Inflammatory macrophage treated with lipopolysaccharide for 4 hours (primary cell): Measurements from ENCODE around the gene PANX2.
A peak's percentile ranks its signal among the peaks of the same experiment; 100 is the strongest.

Experiments
- DNase-seq: peaks from one replicate; pipeline ENCODE4 v3.0.0-alpha.2; 2020

Gene PANX2

DNA sequence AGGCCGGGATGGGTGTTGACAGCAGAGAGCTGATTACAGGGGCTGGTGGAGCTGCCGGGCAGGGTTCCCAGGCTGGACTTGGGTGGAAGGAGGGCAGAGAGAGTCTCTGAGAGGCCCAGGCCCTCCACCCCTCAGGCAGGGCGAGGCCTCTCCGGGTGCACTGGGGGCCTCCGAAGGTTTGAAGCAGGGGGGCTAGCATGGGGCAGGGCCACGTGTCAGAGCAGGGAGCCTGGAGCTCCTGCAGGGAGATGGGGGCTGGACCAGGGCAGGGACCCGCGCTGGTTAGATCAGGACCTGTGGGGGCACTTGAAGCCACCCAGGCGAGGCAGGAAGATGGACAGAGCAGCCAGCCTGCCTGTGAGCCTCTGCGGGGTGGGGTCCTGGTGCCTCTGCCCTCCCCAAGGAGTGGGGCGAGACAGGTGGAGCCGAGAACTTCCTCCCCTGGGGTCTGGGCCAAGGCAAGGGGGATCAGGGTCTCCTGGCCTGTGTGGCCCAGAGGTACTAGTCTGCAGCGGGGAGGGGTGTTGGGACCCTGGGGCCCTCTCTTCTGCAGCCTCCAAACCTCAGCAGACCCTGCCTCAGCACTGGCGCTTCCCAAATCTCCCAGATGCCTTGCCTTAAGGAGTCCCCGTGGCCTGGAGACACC, 911 bp downstream of the PANX2 start:
- DNase-seq, result no peak

GRCh38 chr22:50171965-50172421, 1.5 kb downstream of the PANX2 start:
- no peak for DNase-seq

DNA sequence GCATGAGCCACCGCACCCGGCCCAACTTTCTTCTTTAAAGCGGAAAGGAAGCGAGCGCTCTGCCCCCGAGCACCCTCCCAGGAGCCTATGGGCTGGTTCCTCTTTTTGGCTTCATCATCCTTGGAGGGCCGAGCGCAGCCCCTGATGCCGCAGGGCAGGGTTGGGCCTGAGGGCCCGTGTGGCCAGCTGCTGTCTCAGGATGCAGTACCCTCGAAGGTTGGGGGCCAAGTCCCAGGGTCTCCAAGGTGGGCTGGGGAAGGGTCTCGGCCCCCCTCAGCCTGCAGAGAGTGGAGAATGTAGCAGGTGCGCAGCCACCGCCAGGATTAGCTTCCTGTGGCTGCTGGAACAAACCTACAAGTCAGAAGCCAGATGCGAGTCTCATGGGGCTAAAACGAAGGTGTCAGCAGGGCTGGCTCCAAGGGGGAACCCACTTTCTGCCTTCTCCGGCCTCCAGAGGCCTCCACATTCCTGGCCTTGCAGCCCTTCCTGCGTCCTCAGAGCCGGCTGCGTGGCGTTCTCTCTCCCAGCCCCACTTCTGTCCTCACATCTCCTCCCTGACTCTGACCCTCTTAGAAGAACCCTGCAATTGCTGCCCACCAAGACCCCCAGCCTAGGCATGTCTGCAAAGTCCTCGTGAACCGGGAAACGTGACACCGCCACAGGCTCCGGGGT, 2.9 kb downstream of the PANX2 start:
- peak; percentile 72 for DNase-seq

DNA sequence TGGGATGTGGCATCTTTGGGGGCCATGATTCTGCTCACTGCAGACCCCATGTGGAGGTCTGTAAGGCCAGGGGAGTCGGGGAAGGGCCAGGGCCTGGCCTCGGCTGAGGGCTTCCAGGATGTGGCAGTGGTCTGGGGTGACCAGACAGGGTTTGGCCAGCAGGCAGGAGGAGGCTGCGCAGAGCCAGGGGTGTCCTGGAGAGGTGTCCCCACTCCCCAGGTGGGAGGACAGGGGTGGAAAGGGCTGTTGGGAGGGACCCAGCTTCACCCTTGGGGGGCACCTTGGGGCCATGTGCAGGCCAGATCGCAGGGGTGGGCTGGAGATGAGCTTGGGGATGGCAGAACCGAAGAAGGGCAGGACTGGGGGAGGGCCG, 3.4 kb downstream of the PANX2 start:
- no peak for DNase-seq

DNA sequence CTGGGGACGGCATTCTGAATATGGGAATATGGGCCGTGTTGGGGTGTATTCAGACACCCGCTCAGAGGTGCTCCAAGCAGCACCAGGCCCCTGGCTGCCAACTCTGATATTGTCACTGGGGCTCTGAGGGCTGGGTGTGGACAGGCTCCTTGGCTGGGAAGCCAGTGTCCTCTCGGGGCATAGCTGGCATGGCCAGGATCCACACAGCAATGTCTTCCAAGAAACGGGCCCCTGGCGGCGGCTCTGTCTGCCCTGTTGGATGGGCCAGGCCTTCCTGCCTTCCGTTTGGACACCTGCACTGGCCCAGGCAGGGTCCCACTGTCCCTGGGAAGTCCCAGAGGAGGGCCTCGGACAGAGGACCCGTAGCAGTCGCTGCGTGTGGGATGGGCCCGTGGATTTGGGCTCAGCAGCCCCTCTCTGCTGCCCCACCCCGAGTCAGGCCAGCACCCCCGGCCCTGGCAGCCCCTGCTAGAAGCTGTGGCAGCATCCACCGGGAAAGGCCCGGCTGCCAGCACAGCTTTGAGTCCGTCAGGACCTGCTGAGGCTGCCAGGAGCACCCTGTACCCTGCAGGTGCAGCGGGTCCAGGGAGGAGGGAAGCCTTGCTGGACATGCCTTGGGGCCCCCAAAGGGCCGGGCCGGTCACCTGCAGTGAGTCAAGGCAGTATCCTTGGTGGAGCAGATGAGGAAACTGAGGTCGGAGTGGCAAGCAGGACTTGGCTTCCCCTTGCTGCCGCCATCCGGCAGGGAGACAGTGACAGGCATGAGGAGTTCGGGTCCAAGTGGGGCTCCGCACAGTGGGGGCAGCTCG, 4.1 kb downstream of the PANX2 start:
- no peak for DNase-seq

- DNase-seq, result no peak
Measured at GRCh38 chr22:50175191-50175461, 4.6 kb downstream of the PANX2 start.

GRCh38 chr22:50175921-50176849, 5.7 kb downstream of the PANX2 start:
- DNase-seq, result no peak

DNA sequence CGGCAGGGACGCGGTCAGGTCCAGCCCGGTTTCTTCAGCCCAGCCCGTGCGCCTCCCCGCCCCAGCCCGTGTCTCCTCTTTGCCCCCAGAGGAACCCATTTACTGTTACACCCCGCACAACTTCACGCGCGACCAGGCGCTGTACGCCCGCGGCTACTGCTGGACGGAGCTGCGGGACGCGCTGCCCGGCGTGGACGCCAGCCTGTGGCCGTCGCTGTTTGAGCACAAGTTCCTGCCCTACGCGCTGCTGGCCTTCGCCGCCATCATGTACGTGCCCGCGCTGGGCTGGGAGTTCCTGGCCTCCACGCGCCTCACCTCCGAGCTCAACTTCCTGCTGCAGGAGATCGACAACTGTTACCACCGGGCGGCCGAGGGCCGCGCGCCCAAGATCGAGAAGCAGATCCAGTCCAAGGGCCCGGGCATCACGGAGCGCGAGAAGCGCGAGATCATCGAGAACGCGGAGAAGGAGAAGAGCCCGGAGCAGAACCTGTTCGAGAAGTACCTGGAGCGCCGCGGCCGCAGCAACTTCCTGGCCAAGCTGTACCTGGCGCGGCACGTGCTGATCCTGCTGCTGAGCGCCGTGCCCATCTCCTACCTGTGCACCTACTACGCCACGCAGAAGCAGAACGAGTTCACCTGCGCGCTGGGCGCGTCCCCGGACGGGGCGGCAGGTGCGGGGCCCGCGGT, 6.5 kb downstream of the PANX2 start:
- DNase-seq, result no peak

GRCh38 chr22:50177537-50178470, 7.3 kb downstream of the PANX2 start:
- no peak for DNase-seq

DNA sequence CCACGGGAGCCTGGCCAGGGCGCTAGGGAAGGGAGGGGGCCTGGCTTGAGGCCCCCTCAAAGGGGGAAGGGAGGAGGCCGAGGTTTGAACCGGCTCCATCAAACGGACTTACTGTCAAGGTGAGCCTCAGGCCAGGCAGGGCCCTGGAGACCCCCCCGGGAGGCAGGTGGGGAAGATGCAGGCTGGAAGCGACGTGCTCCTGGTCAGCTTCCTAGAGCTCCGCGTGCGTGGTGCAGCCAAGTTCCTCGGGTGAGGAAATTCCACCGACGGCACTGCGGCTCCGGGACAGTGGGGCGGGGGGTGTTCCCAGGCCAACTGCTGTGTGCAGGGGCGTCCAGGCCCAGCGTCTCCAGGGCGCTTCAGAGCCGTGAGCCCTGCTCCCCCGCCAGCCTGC, 7.9 kb downstream of the PANX2 start:
- DNase-seq, result no peak

GRCh38 chr22:50178871-50179869, 8.6 kb downstream of the PANX2 start:
- no peak for DNase-seq

DNA sequence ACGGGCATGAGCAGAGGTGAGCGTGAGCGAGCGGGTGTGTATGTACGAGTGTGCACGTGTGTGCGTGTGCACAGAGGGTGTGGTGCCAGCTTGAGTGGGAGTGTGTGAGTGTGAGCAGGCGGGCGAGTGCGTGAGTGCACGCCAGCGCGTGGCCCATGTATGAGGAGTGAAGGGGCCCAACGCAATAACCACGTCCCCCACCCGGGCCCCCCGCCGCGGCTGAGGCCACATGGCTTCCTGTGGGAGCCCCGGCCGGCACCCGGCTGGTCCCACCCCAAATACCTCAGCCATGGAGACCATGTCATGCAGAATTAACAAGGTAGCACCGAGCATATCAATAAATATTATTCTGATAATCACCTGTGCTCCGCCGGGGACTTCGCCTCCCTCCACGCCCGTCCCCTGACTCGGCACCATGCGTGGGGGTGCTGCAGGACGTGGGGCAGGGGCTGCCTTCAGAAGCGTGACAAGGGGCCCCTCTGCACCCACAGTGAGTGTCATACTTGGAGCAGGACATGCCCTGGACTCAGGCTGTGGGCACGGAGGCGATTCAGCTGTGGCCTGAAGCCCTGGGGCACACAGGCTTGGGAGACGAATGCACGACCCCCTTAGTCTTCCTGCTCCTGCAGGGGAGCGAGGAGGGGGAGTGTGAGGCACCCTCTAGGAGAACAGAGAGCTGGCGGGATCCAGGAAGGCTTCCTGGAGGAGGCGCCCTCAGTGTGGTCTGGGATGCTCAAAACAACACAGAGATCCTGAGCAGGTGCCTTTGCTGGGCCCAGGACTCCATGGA, 9.6 kb downstream of the PANX2 start:
- no peak for DNase-seq

- no peak for DNase-seq
Measured at GRCh38 chr22:50180727-50181521, 10.4 kb downstream of the PANX2 start.

GRCh38 chr22:50182176-50183081, 11.9 kb downstream of the PANX2 start:
- DNase-seq, result no peak

GRCh38 chr22:50183141-50183971, 12.8 kb downstream of the PANX2 start:
- DNase-seq, result no peak
